Measurements from ENCODE around the gene ZNF565. TPM values are rescaled to one million over a fixed set of nuclear protein-coding genes. Genes with fewer than 3 reads are reported as not detected.
"Not testable (repeated sequence)": the region's sequence is repeated elsewhere in the genome, so short reads cannot be mapped to it uniquely, and the experiment has no call there.

Gene ZNF565
- total and polyA plus RNA-seq, 2 of the 13 experiments (the other 11 are each of a cell fraction or from before 2014, with no cell fraction given), result 1.8 to 5.2 TPM

- H3K4me3 ChIP-seq (replicated peaks in 1 of 3; ENCODE audit: insufficient read depth in 1 of 3, low read depth in 2 of 3, low read length in 3 of 3), result peak overlapping the region; percentile 45 to 67 (median 65)
- no peaks in the 10 kb centered on the region; a peak in 1 of 5 replicates for H3K27me3 ChIP-seq (ENCODE audit: control insufficient read depth in 1 of 2, insufficient read depth in 2 of 2, low read length in 2 of 2)
- peak overlapping the region; percentile 28 for H3K27ac ChIP-seq (ENCODE audit: extremely low read length, insufficient read depth, low read length)
- no peaks in the 10 kb centered on the region; a peak in 1 of 5 replicates for H3K36me3 ChIP-seq (replicated peaks in 1 of 2; ENCODE audit: control insufficient read depth in 1 of 2, insufficient read depth in 2 of 2, low read length in 2 of 2)
- TF ChIP-seq ZNF629 (CRISPR knock-in tag; conservative IDR thresholded peaks at IDR 0.05), result peak; percentile 93
- 0 out of 2 replicates have a peak, but pooled peaks have one; percentile 20 for TF ChIP-seq ZFX (CRISPR knock-in tag; IDR thresholded peaks at IDR 0.05; ENCODE audit: low read depth)
- TF ChIP-seq HNRNPL (IDR thresholded peaks at IDR 0.05; ENCODE audit: low read depth, low read length), result 0 out of 2 replicates have a peak, but pooled peaks have one; percentile 47
- no peak for TF ChIP-seq NBN (conservative IDR thresholded peaks at IDR 0.05)
- 56% methylated on average over 12 of the region's 12 CpGs for WGBS (ENCODE audit: low lambda C conversion rate)
- intact Hi-C loops (cut with micrococcal nuclease; ENCODE audit: unreplicated experiment) (loop anchor here (1.0 kb wide), 1 partner anchor 9 kb away; no protein-coding TSS in a partner anchor), in situ Hi-C loops (cut with HindIII; ENCODE audit: extremely low pct_ligation_motif_present, low pct_unique_long_range_greater_than_20kb) (no loop called here)
- ATAC-seq, result no peak
- ChIA-PET CTCF (ENCODE audit: low intra/inter-chr PET ratio, low total read pairs) (interaction anchor here (1.1 kb wide), 1 partner anchor 9 kb away, joined by 3 read pairs; no protein-coding TSS in a partner anchor), POLR2A (interaction anchor here (0.9 to 3.6 kb wide), 3 partner anchors 8 to 22 kb away, joined by 4 to 39 read pairs (median 9); partner anchors contain the start of genes POLR2I and TBCB)
- H3K4me2 ChIP-seq (ENCODE audit: low read depth, low read length), result peak overlapping the region; percentile 93
- H4K20me1 ChIP-seq (ENCODE audit: insufficient read depth, low read length), result peaks cover 8% of the 10 kb centered on the region
- DNase-seq (ENCODE audit: low spot score), result no peak
- peak overlapping the region; percentile 53 for H3K9ac ChIP-seq (ENCODE audit: insufficient read depth, low read depth, low read length)
- H3K9me3 ChIP-seq (ENCODE audit: low read length), result no peaks in the 10 kb centered on the region
- H3K4me1 ChIP-seq (ENCODE audit: insufficient read depth, low read length), result peaks cover 27% of the 10 kb centered on the region
- no peak for FAIRE-seq
- peak overlapping the region; percentile 39 for H2AFZ ChIP-seq (ENCODE audit: low read length)
- peaks cover 16% of the 10 kb centered on the region for H3K79me2 ChIP-seq (ENCODE audit: insufficient read depth, low read length)
- BruUV-seq (replicated peaks), result no TSS peak
These were observed 77.3 kb downstream of the ZNF565 start for GRCh38 chr19:36136964-36137686.

GRCh38 chr19:36134867-36135266 lies 79.6 kb downstream of the ZNF565 start:
- H3K27me3 ChIP-seq (ENCODE audit: control insufficient read depth in 1 of 2, insufficient read depth in 2 of 2, low read length in 2 of 2), result not testable (repeated sequence)

More at GRCh38 chr19:36134867-36135266, 79.6 kb downstream of the ZNF565 start:
- H3K36me3 ChIP-seq (replicated peaks in 1 of 2; ENCODE audit: control insufficient read depth in 1 of 2, insufficient read depth in 2 of 2, low read length in 2 of 2); H3K4me2 ChIP-seq (ENCODE audit: low read depth, low read length); DNase-seq (ENCODE audit: low spot score); H2AFZ ChIP-seq (ENCODE audit: low read length); BruUV-seq (replicated peaks); ATAC-seq; intact Hi-C loops (cut with micrococcal nuclease; ENCODE audit: unreplicated experiment); H3K9ac ChIP-seq (ENCODE audit: insufficient read depth, low read depth, low read length); FAIRE-seq; H3K27ac ChIP-seq (ENCODE audit: extremely low read length, insufficient read depth, low read length); CTCF ChIA-PET (ENCODE audit: low intra/inter-chr PET ratio, low total read pairs); H3K9me3 ChIP-seq (ENCODE audit: low read length); H4K20me1 ChIP-seq (ENCODE audit: insufficient read depth, low read length); H3K4me3 ChIP-seq (replicated peaks in 1 of 3; ENCODE audit: insufficient read depth in 1 of 3, low read depth in 2 of 3, low read length in 3 of 3); in situ Hi-C loops (cut with HindIII; ENCODE audit: extremely low pct_ligation_motif_present, low pct_unique_long_range_greater_than_20kb); H3K79me2 ChIP-seq (ENCODE audit: insufficient read depth, low read length): not testable (repeated sequence)
- POLR2A ChIA-PET, result interaction anchor here (2.4 kb wide), 1 partner anchor 14 kb away, joined by 9 read pairs; no protein-coding TSS in a partner anchor
- peak; percentile 77 for TF ChIP-seq ZNF768 (CRISPR knock-in tag; IDR thresholded peaks at IDR 0.05)
- TF ChIP-seq, protein P1, sequence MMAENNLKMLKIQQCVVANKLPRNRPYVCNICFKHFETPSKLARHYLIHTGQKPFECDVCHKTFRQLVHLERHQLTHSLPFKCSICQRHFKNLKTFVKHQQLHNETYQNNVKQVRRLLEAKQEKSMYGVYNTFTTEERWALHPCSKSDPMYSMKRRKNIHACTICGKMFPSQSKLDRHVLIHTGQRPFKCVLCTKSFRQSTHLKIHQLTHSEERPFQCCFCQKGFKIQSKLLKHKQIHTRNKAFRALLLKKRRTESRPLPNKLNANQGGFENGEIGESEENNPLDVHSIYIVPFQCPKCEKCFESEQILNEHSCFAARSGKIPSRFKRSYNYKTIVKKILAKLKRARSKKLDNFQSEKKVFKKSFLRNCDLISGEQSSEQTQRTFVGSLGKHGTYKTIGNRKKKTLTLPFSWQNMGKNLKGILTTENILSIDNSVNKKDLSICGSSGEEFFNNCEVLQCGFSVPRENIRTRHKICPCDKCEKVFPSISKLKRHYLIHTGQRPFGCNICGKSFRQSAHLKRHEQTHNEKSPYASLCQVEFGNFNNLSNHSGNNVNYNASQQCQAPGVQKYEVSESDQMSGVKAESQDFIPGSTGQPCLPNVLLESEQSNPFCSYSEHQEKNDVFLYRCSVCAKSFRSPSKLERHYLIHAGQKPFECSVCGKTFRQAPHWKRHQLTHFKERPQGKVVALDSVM (CRISPR knock-in tag; IDR thresholded peaks at IDR 0.05), result peak; percentile 64; the same call in 1 of the 2 replicates
- H3K4me1 ChIP-seq (ENCODE audit: insufficient read depth, low read length), result peaks cover 40% of the 10 kb centered on the region
- 60% methylated on average over 1 of the region's 4 CpGs for WGBS (ENCODE audit: low lambda C conversion rate)

Measured in HepG2 (cell line).